H1 (cell line): ENCODE measurements around the gene MED12L. TPM values are rescaled to one million over a fixed set of nuclear protein-coding genes. Genes with fewer than 3 reads are reported as not detected.

Experiments used
- CTCF ChIA-PET: fragments of 300-600 bp; sonication (Branson Sonifier 250); formaldehyde crosslinking; loops from one replicate; lab custom pipeline; 2021; ENCODE audit not compliant: partially characterized antibody; lab: Charles Lee
- POLR2A ChIA-PET: fragments of 300-600 bp; sonication (Branson Sonifier 250); formaldehyde crosslinking; loops from one replicate; lab custom pipeline; 2021; ENCODE audit warnings: inconsistent platforms; ENCODE audit not compliant: partially characterized antibody; lab: Charles Lee
- DNase-seq, 2 experiments: peaks; one replicate each; pipeline versions ENCODE4 v3.0.0 to v3.0.0-alpha.2; 2010 to 2022; ENCODE audit warnings: low spot score in 2 of 2, low read depth in 1 of 2, mixed read lengths in 1 of 2
- FAIRE-seq: peaks from 2 replicates; lab custom pipeline; 2011; peaks lifted over from hg19 to GRCh38; lab: Jason Lieb, UNC
- H2AFZ ChIP-seq: 2 replicates; pipeline ENCODE4 v1.8.1; 2012; ENCODE audit warnings: low read length, inconsistent platforms
- H2AK5ac ChIP-seq: 2 replicates; pipeline ENCODE4 v1.6.1; 2013; ENCODE audit warnings: low read depth, low read length
- H2BK120ac ChIP-seq: replicated peaks from 2 replicates; pipeline ENCODE3; 2013; ENCODE audit warnings: low read depth, low read length, inconsistent platforms
- H2BK12ac ChIP-seq: 2 replicates; pipeline ENCODE4 v1.6.1; 2013; ENCODE audit warnings: low read depth, low read length
- H2BK15ac ChIP-seq: 2 replicates; pipeline ENCODE4 v1.6.1; 2013; ENCODE audit warnings: low read length
- H2BK20ac ChIP-seq: 2 replicates; pipeline ENCODE4 v1.6.1; 2013; ENCODE audit warnings: low read length
- H2BK5ac ChIP-seq: 2 replicates; pipeline ENCODE4 v1.6.1; 2013; ENCODE audit warnings: low read depth, low read length
- H3K14ac ChIP-seq: 2 replicates; pipeline ENCODE4 v1.6.1; 2013; ENCODE audit warnings: inconsistent platforms; ENCODE audit not compliant: insufficient read length
- H3K18ac ChIP-seq: 2 replicates; pipeline ENCODE4 v1.6.1; 2013; ENCODE audit warnings: low read length; ENCODE audit errors: extremely low read depth
- H3K23ac ChIP-seq: 2 replicates; pipeline ENCODE4 v1.6.1; 2013; ENCODE audit warnings: inconsistent platforms; ENCODE audit not compliant: insufficient read length
- H3K23me2 ChIP-seq: 2 replicates; pipeline ENCODE4 v1.6.1; 2013; ENCODE audit warnings: low read depth, low read length
- H3K27ac ChIP-seq: 2 replicates; pipeline ENCODE4 v1.6.1; 2011; ENCODE audit warnings: low read depth, low read length, inconsistent platforms
- H3K27me3 ChIP-seq, 4 experiments: replicated peaks in 1 of 4; 1 replicate in 1 of 4; 2 replicates in 3 of 4; pipeline versions ENCODE4 v1.6.1 to v1.8.1; 2011 to 2013; ENCODE audit warnings: low read length in 3 of 4, mild to moderate bottlenecking in 3 of 4, inconsistent platforms in 2 of 4, mixed read lengths in 2 of 4, moderate library complexity in 1 of 4; ENCODE audit not compliant: control insufficient read depth in 3 of 4, insufficient read depth in 3 of 4; ENCODE audit errors: extremely low read depth in 1 of 4
- H3K36me3 ChIP-seq, 4 experiments: 2 replicates each; pipeline versions ENCODE4 v1.6.1 to v1.8.1; 2011 to 2013; ENCODE audit warnings: mild to moderate bottlenecking in 4 of 4, low read length in 3 of 4, moderate library complexity in 2 of 4, control low read depth in 1 of 4, inconsistent platforms in 1 of 4; ENCODE audit not compliant: insufficient read depth in 4 of 4, control insufficient read depth in 2 of 4
- H3K4ac ChIP-seq: replicated peaks from 2 replicates; pipeline ENCODE3; 2013; ENCODE audit warnings: low read length, low read depth, mixed read lengths, inconsistent platforms; ENCODE audit not compliant: insufficient read length
- H3K4me1 ChIP-seq, 4 experiments: replicated peaks in 1 of 4; 1 replicate in 1 of 4; 2 replicates in 3 of 4; pipeline versions ENCODE4 v1.6.1 to v1.8.1; 2011 to 2013; ENCODE audit warnings: low read length in 3 of 4, inconsistent platforms in 2 of 4, mixed read lengths in 1 of 4; ENCODE audit not compliant: insufficient read depth in 4 of 4, control insufficient read depth in 3 of 4
- H3K4me2 ChIP-seq, 2 experiments: 2 replicates each; pipeline versions ENCODE4 v1.6.1 to v1.8.1; 2011 to 2013; ENCODE audit warnings: low read depth in 2 of 2, low read length in 2 of 2, control low read depth in 1 of 2, inconsistent platforms in 1 of 2, mild to moderate bottlenecking in 1 of 2; ENCODE audit not compliant: insufficient read depth in 1 of 2
- H3K4me3 ChIP-seq, 4 experiments: fragments of 200-600, 300-600 bp in 1 of 4; sonication (generic), shearing (Covaris generic), sonication (Bioruptor Twin) in 1 of 4; 2 replicates each; pipeline versions ENCODE4 v1.5.1 to v1.8.1; 2011 to 2016; ENCODE audit warnings: low read length in 4 of 4, low read depth in 3 of 4, control low read depth in 2 of 4, inconsistent platforms in 2 of 4, mild to moderate bottlenecking in 2 of 4, mixed read lengths in 1 of 4, moderate library complexity in 1 of 4; ENCODE audit not compliant: insufficient read depth in 2 of 4; ENCODE audit errors: extremely low read depth in 1 of 4
- H3K56ac ChIP-seq: replicated peaks from 2 replicates; pipeline ENCODE3; 2013; ENCODE audit warnings: low read depth, mild to moderate bottlenecking, mixed read lengths, low read length, inconsistent platforms; ENCODE audit not compliant: insufficient read length
- H3K79me1 ChIP-seq: 2 replicates; pipeline ENCODE4 v1.6.1; 2013; ENCODE audit warnings: low read depth, low read length, control low read depth
- H3K79me2 ChIP-seq, 2 experiments: 2 replicates each; pipeline versions ENCODE4 v1.6.1 to v1.8.1; 2012 to 2013; ENCODE audit warnings: low read length in 2 of 2, mild to moderate bottlenecking in 2 of 2, inconsistent platforms in 1 of 2; ENCODE audit not compliant: insufficient read depth in 2 of 2, control insufficient read depth in 1 of 2
- H3K9ac ChIP-seq, 4 experiments: replicated peaks in 1 of 4; 1 replicate in 1 of 4; 2 replicates in 3 of 4; pipeline versions ENCODE4 v1.6.1 to v1.8.1; 2011 to 2013; ENCODE audit warnings: low read depth in 3 of 4, low read length in 3 of 4, control low read depth in 2 of 4, mild to moderate bottlenecking in 2 of 4, moderate library complexity in 2 of 4, inconsistent platforms in 1 of 4; ENCODE audit errors: extremely low read depth in 1 of 4
- H3K9me3 ChIP-seq, 2 experiments: 2 replicates each; pipeline versions ENCODE4 v1.6.1 to v1.8.1; 2012 to 2013; ENCODE audit warnings: mild to moderate bottlenecking in 2 of 2, moderate library complexity in 2 of 2, control low read depth in 1 of 2, inconsistent platforms in 1 of 2, low read depth in 1 of 2, low read length in 1 of 2, mixed read lengths in 1 of 2; ENCODE audit not compliant: insufficient read depth in 2 of 2
- H4K20me1 ChIP-seq, 2 experiments: replicated peaks in 1 of 2; 2 replicates each; pipeline versions ENCODE3 to v1.8.1; 2011 to 2013; ENCODE audit warnings: inconsistent platforms in 2 of 2, low read length in 2 of 2, mild to moderate bottlenecking in 1 of 2; ENCODE audit not compliant: insufficient read depth in 2 of 2, control insufficient read depth in 1 of 2
- H4K5ac ChIP-seq: 2 replicates; pipeline ENCODE4 v1.6.1; 2013; ENCODE audit warnings: low read length, low read depth, mixed read lengths, inconsistent platforms; ENCODE audit not compliant: insufficient read length
- H4K8ac ChIP-seq: 2 replicates; pipeline ENCODE4 v1.8.0; 2013; ENCODE audit warnings: mild to moderate bottlenecking, moderate library complexity, low read length, inconsistent platforms; ENCODE audit not compliant: insufficient read depth; ENCODE audit errors: extremely low read depth
- H4K91ac ChIP-seq: replicated peaks from 2 replicates; pipeline ENCODE3; 2013; ENCODE audit warnings: low read length, mixed read lengths, inconsistent platforms; ENCODE audit not compliant: insufficient read length
- BACH1 ChIP-seq: IDR thresholded peaks from 2 replicates; pipeline ENCODE4 v1.6.1; 2012; ENCODE audit warnings: low read length, improper control_type of control experiment
- CHD2 ChIP-seq: IDR thresholded peaks from 2 replicates; pipeline ENCODE4 v1.6.1; 2012; ENCODE audit warnings: low read length, improper control_type of control experiment
- GABPA ChIP-seq: IDR thresholded peaks from 2 replicates; pipeline ENCODE4 v1.6.1; 2011; ENCODE audit warnings: mild to moderate bottlenecking, low read length, moderate library complexity, borderline replicate concordance; ENCODE audit not compliant: insufficient read depth
- WGBS, 2 experiments: shearing (Covaris generic) in 1 of 2; methylation state at CpG; one replicate each; pipeline versions ENCODE4 v1.1.6 to v1.1.7; 2013 to 2015; ENCODE audit warnings: low lambda C conversion rate in 2 of 2, mixed read lengths in 2 of 2, inconsistent platforms in 1 of 2, low coverage in 1 of 2, missing lambda C conversion rate in 1 of 2; ENCODE audit not compliant: insufficient replicate concordance in 2 of 2, insufficient coverage in 1 of 2, insufficient read length in 1 of 2; ENCODE audit errors: extremely low coverage in 1 of 2, missing lambda C conversion rate in 1 of 2; 5-methylcytosine and 5-hydroxymethylcytosine counted together
- polyA plus RNA-seq, 7 experiments: library from polyadenylated mRNA; depleted of rRNA in 3 of 7; stranded (reverse) in 5 of 7; unstranded in 2 of 7; fragments of >200 nt in 5 of 7; fragments of 200-250 nt in 2 of 7; gene quantifications; 1 replicate in 5 of 7; 2 replicates in 1 of 7; 4 replicates in 1 of 7; pipeline versions ENCODE4 v1.2.1 to v1.2.3, GENCODE V29; 2011 to 2013; ENCODE audit warnings: missing spikeins in 2 of 7, mixed read lengths in 2 of 7
- total RNA-seq: library from RNA; stranded (reverse); fragmentation: NEBNext Ultra II Directional; extraction: Animal tissue kit (Norgen Biotek cat#: 25700); gene quantifications from 2 replicates; pipeline ENCODE4 v1.2.1, GENCODE V29; 2021

The MED12L gene
- total and polyA plus RNA-seq, 2 of the 8 experiments (the other 6 are each of a cell fraction or from before 2014, with no cell fraction given): 3.6 to 26.2 TPM

- no peak overlapping the region for H3K4me3 ChIP-seq
- no peak overlapping the region for H4K91ac ChIP-seq
- no peak for FAIRE-seq
- H2AK5ac ChIP-seq: no peak overlapping the region
- no peak overlapping the region for H3K14ac ChIP-seq
- H3K9me3 ChIP-seq: no peaks in the 10 kb centered on the region
- no peak overlapping the region for H2BK20ac ChIP-seq
- ChIA-PET CTCF (interaction anchor here (1.2 to 4.4 kb wide), 5 partner anchors 10 to 45 kb away, joined by 3 to 19 read pairs (median 6); partner anchors contain the start of gene MED12L), POLR2A (no interaction called here)
- H2BK120ac ChIP-seq: no peak overlapping the region
- no peak overlapping the region for H2AFZ ChIP-seq
- H3K56ac ChIP-seq: no peak overlapping the region
- no peaks in the 10 kb centered on the region for H3K23me2 ChIP-seq
- no peak overlapping the region for H4K8ac ChIP-seq
- H2BK15ac ChIP-seq: no peak overlapping the region
- no peak overlapping the region for H2BK12ac ChIP-seq
- H3K27me3 ChIP-seq: no peaks in the 10 kb centered on the region
- DNase-seq: no peak
- no peak overlapping the region for H3K9ac ChIP-seq
- peaks cover 8 to 69% of the 10 kb centered on the region in 2 experiments; a peak in 3 of 4 replicates for H3K79me2 ChIP-seq
- no peak overlapping the region for H2BK5ac ChIP-seq
- no peaks in the 10 kb centered on the region for H3K36me3 ChIP-seq
- H4K5ac ChIP-seq: no peak overlapping the region
- no peak overlapping the region for H3K18ac ChIP-seq
- no peak overlapping the region for H3K4ac ChIP-seq
- H3K23ac ChIP-seq: no peak overlapping the region
- no peak overlapping the region for H3K4me2 ChIP-seq
- TF ChIP-seq GABPA: no peak
- no peak for TF ChIP-seq BACH1
- no peak for TF ChIP-seq CHD2
- H3K27ac ChIP-seq: no peak overlapping the region
- H3K4me1 ChIP-seq: peaks cover 0 to 6% (median 4%) of the 10 kb centered on the region in 4 experiments; a peak in 3 of 7 replicates
- peaks cover 0 to 3% of the 10 kb centered on the region in 2 experiments for H4K20me1 ChIP-seq
- WGBS, 2 experiments: 90% methylated on average over 3 of the region's 3 CpGs; no CpG with 5 or more reads in 1 of the 2 experiments
- H3K79me1 ChIP-seq: peaks cover 11% of the 10 kb centered on the region
These were observed 27.3 kb downstream of the MED12L start for GRCh38 chr3:151112731-151113130.
